LHCN-M2 (cell line): Measurements from ENCODE around the gene RAB20. TPM values are rescaled to one million over a fixed set of nuclear protein-coding genes. Genes with fewer than 3 reads are reported as not detected.
"Not testable (repeated sequence)": the region's sequence is repeated elsewhere in the genome, so short reads cannot be mapped to it uniquely, and the experiment has no call there.

Experiments
- DNase-seq: peaks from one replicate; pipeline ENCODE4 v3.0.0-alpha.2; 2012; ENCODE audit warnings: low read depth
- total RNA-seq: library from RNA; depleted of rRNA; stranded (reverse); fragments of >200 nt; gene quantifications from 2 replicates; pipeline ENCODE4 v1.2.3, GENCODE V29; 2014

RAB20 gene
- total RNA-seq, 1 experiment from 2014 or later: 6.2 TPM

DNA sequence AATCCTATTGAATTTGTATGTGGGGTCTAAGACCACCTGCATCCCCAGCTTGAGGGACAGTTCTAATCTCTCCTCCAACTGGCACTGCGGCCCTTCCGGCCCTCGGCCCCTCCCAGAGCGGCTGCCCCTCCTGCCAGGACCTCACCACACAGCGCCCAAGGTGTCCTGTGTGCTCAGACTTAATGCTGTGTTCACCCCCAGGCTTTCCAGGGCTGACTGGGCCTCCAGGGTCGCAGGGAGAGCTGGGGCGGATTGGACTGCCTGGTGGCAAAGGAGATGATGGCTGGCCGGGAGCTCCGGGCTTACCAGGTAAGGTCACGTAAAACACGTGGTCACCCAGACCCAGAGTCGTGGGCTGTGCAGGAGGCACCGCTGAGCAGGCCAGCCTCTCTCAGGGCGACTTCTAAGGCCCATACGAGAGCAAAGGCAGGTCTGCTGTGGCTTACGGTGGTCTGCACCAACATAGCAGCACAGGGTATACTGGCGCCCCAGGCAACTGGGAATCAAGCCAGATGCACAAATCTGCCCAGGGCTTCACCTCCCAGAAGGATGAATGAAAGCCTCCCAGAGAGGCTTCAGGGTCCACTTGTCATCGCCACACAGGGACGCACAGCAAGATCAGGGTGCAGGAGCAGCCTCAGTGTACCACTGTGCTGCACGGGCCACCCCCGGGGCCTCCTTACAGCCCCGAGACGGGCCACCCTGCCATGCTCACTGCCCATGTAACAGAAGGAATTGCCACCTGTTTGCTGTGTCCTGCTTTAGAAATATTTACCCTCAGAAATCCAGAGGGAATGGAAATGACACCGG is 69.4 kb downstream of the RAB20 start:
- DNase-seq: no peak

DNA sequence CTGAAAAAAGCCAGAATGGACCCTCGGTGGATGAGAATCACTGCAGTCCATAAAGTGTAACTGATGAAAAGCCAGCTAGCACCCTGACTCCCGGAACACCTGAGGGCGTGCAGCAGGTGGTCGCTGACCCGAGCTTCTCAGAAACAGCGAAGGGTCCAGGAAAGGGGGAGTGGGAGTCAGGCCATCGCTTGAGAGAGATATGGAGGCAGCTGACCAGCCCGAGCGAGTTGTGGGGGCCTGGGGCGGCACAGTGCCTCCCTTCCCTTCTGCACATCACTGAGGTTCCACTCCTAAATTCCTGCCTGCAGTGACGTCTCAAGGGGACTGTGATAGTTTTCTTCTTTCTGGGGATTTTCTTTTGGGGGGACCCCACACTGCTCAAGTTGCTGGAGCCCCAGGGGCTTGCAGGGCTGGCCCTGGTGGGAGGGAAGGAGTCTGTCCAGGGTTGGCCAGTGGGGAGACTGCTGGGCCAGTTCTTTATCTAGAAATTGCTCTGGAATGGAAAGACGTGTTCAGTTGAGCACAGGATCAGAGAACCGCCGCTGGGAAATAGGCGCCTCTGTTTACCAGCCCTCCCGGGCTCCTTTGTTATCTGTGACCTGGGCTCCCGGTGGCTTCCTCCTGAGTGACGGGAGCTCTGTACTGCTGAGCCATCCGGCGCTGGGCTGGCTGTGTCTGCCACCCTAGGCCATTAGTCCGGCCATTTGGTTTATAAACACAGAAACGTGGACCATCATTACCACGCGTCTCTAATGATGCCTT is 71.3 kb downstream of the RAB20 start:
- DNase-seq: no peak

DNA sequence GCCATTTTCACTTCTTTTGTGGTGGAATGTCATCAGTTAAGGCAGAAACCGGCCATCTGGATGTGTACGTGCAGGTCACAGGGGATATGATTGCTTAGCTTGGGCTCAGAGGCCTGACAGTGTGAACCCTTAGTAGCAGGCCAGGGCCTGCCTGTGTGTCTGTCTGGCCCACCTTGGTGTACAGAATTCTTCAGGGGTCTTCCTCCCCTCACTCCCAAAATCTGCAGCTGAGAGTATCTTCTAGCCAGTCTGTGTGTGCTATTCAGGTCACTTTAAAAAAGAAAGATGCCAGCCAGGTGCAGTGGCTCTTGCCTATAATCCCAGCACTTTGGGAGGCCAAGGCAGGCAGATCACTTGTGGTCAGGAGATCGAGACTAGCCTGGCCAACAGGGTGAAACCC is 74.6 kb downstream of the RAB20 start:
- DNase-seq: not testable (repeated sequence)

DNA sequence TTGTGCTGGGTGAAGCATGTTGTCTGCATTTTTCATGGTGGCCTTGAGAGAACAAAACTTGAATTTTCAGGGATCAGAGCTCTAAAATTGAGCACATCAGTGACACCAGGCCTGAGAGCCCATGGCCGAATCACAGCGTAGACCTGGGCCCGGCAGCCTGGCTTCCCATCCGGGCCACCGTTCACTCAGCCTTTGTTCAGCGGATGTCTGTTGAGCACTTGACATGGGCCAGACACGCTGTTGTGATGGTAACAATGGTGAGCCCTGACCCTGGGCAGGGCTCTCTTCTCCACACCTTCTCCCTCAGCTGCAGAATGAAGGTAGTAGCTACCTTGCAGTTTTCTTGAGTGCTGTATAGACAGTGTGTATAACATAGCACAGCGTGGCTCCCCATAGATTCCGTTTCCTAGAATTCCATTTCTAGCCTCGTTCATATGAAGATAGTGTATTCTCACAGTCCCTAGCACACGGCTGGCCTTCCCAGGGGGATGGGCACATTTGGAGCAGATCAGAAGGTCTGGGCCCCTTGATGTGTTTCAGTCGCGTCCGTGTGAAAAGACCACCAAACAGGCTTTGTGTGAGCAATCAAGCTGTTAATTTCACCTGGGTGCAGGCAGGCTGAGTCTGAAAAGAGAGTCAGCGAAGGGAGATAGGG is 75.3 kb downstream of the RAB20 start:
- no peak for DNase-seq

DNA sequence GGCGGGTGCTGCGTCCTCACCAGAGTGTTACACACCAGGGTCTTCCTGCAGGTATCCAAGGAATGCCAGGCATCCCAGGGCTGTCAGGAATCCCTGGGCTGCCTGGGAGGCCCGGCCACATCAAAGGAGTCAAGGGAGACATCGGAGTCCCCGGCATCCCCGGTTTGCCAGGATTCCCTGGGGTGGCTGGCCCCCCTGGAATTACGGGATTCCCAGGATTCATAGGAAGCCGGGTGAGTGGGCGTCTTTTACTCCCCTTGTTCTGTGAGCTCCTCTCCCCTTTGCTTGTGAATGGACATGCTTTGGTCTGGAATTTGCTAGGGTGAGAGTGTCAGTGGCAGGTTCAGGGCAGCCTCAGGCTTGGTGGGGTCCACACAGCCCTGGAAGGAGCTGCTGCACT is 75.9 kb downstream of the RAB20 start:
- DNase-seq: no peak

DNA sequence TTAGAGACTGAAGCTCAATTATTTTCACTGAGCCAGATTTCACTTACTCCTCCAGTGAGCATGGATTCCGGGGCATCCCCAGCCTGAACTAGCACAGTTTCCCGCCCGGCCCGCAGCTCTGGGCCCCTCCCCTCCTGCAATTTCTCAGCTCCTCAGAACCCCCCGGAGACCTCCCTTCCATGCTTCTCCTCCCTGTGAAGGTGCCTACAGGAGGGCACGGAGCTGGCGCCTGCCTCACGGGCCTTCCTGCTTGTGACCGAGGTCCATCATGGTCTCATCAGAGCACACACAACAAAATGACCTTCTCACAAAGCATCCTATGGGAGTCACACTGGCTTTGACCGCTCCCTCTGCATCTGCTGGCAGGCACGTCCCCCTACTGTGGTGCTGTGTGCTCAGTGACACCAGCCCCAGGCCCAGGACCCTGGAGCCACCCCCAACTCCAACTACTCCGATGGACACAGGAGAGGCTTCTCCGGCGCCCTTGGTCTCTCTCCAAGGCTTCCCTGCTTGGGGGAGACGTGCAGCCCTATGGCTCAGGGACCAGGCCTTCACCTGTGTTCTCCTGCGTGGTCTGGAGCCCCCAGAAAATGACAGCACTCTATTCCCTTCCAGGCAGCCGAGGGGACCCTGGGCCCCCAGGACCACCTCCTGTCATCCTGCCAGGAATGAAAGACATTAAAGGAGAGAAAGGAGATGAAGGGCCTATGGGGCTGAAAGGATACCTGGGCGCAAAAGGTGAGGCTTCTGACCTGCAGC is 77.1 kb downstream of the RAB20 start:
- no peak for DNase-seq

DNA sequence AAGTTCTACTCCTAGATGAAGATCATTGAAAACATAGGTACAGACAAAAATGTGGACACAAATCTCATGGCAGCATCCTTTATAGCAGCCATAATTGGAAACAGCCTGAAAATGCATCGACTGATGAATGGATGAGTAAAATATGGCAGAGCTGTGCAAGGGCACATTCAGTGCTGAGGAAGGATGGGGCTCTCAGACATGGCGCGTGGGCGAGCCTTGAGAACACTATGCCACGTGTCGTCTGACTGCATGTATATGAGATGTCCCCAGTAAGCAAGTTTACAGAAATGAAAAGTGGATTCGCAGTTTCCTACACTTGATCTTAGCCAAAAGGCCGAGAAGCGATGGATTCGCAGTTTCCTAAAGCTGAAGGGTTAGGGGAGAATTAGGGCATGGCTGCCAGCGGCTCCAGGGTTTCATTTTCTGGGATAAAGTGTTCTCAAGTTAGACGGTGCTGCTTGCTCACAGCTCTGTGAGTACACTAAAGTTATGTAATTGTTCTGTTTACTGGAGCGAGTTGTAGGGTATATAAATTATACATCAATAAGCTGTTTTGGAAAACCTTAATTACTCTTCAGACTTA is 78.0 kb downstream of the RAB20 start:
- DNase-seq: no peak

DNA sequence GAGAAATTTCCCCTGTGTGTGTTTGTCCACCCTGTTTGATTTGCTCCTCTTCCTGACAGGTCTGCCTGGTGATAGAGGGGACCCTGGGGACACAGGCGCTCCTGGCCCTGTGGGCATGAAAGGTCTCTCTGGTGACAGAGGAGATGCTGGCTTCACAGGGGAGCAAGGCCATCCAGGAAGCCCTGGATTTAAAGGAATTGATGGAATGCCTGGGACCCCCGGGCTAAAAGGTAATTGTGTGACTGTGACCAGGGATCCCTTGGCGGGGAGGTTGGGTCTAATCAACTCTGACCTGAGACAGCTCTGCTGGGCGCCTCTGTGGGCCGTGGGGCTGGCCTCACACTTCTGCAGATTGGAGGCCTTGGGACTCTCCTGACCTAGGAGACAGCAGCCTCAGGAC is 81.4 kb downstream of the RAB20 start:
- DNase-seq: no peak

DNA sequence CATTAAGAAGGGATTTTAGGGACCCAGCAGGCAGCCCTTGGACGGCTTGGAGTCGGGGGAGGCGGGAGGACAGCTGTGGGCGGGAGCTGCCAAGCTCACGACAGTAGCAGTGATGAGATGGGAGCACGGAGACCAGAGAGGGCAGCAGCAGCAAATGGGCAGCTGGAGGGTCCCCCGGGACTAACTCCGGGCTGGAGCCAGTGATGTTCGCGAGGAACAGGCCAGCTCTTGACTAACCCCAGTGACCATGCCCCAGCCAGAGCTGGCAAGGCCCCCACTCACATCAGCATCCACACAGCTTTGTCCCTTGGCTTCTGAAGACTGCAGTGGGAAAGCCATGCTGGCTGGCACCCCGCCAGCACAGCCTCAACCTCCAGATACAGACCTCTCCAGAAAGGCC is 81.9 kb downstream of the RAB20 start:
- no peak for DNase-seq

DNA sequence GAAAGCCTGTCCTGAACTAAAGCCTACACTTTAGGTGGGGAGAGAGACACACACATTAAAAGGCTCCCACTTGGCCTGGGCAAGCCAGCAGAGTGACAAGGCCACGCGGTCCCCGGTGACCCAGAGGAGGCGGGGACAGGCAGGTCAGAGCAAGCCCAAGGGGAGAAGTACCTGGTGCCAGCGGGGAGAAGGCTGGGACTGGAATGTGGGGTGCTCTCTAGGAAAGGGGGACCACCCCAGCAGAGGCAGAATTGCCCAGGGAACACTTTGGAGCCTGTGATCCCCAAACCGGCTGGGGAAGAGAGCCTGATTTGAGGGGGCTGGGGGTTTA is 82.3 kb downstream of the RAB20 start:
- no peak for DNase-seq

DNA sequence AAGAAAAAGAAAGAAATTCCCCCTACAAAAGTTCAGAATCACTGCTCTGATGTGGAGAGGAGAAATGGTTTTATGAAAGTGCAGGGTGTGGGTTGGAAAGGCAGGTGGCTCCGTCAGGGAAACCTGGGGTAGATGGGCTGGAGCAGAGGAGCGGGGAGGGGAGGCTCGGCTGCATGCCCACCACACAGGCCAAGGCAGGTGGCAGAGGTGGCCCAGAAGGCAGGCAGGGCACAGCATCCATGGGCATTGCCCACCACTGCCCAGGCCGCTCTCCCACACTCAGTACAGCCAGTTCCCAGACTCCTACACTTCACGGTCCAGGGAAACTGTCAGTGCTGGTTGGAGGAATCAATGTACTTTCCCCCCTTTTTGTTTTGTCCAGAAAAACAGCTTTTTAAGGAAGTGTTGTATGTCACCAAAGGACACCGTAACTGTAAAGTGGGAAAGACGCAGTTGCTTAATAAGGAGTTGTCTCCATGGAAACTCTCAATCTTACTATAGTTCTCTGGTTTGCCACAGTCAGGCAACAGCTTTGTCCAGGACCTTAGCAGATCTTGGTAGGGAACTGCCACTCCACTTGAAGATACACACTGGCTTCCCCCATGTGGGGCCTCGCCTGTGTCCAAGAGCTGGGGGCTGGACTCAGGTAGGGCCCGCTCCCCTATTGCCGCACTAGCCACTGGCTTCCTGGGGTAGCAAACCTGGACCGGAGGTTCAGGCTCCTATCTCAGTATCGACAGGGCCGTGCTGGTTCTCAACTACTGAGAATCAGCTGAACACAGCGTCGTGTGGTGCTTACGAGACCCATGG is 82.9 kb downstream of the RAB20 start:
- DNase-seq: no peak

DNA sequence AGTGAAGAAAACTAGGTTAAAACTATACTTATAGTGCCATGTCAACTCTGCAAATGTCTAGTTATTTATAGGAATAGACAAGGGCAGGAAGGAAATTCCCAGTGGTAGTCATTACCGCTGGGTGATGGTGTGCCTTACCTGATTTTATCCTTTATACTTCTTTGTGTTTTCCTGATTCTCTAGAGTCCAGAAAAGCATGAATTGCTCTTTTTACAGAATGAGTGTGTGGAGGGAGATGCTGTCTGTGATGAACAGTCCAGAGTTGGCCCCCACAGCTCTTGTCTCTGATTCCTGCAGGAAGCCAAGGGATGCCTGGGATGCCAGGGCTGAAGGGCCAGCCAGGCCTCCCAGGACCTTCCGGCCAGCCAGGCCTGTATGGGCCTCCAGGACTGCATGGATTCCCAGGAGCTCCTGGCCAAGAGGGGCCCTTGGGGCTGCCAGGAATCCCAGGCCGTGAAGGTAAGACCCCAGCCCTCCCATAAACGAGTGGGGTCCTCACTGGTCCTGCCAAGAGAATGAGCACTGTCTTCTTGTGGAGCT is 83.7 kb downstream of the RAB20 start:
- no peak for DNase-seq

DNA sequence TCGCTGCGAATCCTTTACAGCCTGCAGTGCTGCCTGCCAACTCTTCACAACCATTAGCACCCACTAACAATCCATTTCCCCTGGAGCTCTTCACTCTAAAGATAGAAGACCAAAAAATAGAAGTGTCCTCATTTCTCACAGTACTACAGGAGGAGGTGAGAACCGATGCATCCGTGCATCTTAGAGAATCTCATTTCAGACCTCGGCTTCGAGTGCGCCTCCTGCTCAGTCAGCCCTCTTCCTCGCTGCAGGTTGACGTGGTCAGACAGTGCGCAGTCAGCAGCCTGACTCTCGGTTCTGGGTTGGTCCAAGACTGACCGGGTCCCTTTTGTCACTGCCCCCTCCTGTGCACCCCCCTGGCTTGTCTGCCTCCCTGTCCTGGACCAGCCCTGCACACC is 85.3 kb downstream of the RAB20 start:
- DNase-seq: no peak

DNA sequence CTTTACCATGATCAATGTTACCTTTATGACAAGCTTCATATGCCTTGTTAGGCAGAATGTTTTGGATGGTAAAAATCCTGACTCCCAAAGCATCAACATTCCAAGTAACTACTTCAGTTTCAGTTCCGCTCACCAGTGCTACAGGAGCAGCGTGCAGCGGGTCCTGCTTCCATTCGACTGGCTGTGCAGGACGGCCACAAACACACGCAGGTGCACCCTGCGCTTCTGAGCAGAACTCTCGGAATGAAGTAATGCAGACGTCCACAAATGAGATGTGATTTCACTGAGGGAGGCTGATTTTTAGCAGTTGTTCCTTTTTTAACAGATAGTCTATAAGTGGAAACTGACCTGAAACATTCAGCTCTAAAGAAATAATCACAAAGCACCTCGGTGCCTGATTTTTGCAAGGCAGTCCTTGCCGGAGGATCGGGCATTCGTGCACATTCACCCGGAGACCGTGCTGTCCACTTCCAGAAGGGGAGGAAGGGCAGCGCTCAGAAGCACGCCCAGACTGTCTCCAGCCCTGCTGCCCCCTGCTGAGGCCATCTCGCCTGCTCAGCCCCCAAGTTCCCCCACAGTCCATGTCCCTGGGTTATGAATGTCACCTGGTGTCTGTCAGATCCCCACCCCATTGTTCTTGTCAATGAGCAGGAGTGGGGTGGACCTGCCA is 85.8 kb downstream of the RAB20 start:
- DNase-seq: no peak

DNA sequence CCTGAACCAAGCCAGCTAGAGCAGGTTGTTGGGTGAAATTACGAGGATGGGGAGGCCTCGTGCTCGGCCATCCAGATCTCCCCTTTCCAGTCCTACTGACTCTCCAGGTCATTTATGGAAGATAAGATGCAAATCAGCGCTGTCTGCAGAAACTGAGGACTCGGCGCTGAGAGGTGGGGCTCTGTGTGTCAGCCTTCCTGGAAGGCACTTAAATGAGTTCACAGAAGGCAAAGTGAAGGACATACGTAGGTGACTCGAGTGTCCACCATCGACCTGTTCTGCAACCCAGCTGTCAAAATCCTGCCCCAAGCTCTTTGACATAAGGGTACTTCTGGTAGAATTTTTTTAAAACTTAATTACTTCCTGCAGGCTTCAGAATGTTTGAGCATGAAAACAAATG is 86.4 kb downstream of the RAB20 start:
- no peak for DNase-seq

DNA sequence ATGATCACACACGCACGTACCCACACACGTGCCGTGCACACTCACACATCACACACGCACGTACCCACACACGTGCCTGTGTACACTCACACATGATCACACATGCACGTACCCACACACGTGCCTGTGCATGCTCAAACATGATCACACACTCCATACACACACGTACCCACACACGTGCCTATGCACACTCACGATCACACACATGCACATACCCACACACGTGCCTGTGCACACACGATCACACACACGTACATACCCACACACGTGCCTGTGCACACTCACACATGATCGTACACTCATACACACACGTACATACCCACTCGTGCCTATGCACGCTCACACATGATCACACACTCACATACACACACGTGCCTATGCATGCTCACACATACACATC is 86.8 kb downstream of the RAB20 start:
- no peak for DNase-seq
